GM12874 (cell line): Measurements from ENCODE around the gene PKIG.

Experiments used
- CTCF ChIP-seq: IDR thresholded peaks from 2 replicates; pipeline ENCODE4 v1.5.1; 2011; ENCODE audit warnings: low read depth, mild to moderate bottlenecking, control low read depth, low read length, moderate library complexity; ENCODE audit not compliant: insufficient read depth

Gene PKIG

GRCh38 chr20:44542890-44543289 lies 39.5 kb upstream of the PKIG start:
- no peak for TF ChIP-seq CTCF

GRCh38 chr20:44543358-44543757 lies 39.0 kb upstream of the PKIG start:
- no peak for TF ChIP-seq CTCF

GRCh38 chr20:44544263-44544662 lies 38.1 kb upstream of the PKIG start:
- TF ChIP-seq CTCF = no peak

- TF ChIP-seq CTCF = no peak
Observed at GRCh38 chr20:44547419-44547818, 35.0 kb upstream of the PKIG start.

GRCh38 chr20:44549123-44549522 lies 33.3 kb upstream of the PKIG start:
- no peak for TF ChIP-seq CTCF

GRCh38 chr20:44552050-44552449 lies 30.3 kb upstream of the PKIG start:
- TF ChIP-seq CTCF = no peak

GRCh38 chr20:44552568-44552949 lies 29.8 kb upstream of the PKIG start:
- TF ChIP-seq CTCF = no peak
